Sciatic nerve (tissue), 2 donors: ENCODE data around the gene PSAP. TPM values are rescaled to one million over a fixed set of nuclear protein-coding genes. Genes with fewer than 3 reads are reported as not detected.
A peak's percentile ranks its signal among the peaks of the same experiment; 100 is the strongest.
"Not testable (repeated sequence)": the region's sequence is repeated elsewhere in the genome, so short reads cannot be mapped to it uniquely, and the experiment has no call there.

ENCODE experiments used
- ATAC-seq: fragments of 200-7000 bp; cut with Tn5 transposase; one replicate; pipeline ENCODE4 v1.9.1; 2020; ENCODE audit warnings: mild to moderate bottlenecking, moderate library complexity
- DNase-seq: peaks from one replicate; pipeline ENCODE4 v3.0.0-alpha.2; 2020; ENCODE audit warnings: low spot score
- intact Hi-C: fragments of 100-400 bp; cut with DNase I; formaldehyde crosslinking; loops from one replicate; pipeline ENCODE4 v1.14.2; 2022
- total RNA-seq: library from RNA; stranded (reverse); fragmentation: NEBNext Ultra II Directional; extraction: Animal tissue kit (Norgen Biotek cat#: 25700); gene quantifications from one replicate; pipeline ENCODE4 v1.2.1, GENCODE V29; 2021
- donor health status: DM: no; HTN: no; CAD: no.
- donor health status: DM: no; HTN: no; CAD: no.

The PSAP gene
- total RNA-seq, 1 donor from 2014 or later, result 920 TPM

DNA sequence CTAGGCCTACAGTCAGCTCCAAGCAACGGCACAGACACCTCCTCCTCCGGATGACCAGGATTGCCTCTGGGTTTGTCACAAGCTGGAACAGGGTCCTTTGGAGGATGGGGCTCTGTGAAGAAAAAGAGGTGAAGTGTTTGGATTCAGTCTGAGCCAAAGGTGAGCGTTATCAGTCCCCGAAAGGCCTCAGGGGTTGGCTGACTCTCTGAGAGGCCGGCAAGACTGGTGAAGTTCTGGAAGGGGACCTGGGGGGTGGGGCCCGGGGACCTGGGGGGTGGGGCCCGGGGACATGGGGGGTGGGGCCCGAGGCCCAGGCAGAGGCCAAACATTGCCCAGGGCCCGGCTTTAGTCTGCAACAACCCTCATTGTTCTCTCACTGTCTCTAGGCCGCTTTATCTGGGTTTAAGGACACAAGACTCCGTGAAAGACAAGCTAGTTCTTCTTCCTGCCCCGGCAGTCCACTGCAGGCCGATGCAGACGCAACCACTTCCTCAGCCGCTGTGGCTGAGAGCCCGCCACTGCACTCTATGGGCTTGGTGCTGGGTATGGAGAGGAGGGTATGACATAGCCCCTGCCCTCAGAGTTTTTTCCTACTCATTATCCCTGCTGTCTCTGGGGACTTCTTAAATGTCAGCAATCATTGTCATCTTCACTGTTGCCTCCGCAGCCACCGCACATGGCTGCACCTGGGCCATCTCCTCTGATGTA lies 27.4 kb upstream of the PSAP start:
- intact Hi-C loops, result no loop called here
- ATAC-seq, result peak; percentile 60
- no peak for DNase-seq

DNA sequence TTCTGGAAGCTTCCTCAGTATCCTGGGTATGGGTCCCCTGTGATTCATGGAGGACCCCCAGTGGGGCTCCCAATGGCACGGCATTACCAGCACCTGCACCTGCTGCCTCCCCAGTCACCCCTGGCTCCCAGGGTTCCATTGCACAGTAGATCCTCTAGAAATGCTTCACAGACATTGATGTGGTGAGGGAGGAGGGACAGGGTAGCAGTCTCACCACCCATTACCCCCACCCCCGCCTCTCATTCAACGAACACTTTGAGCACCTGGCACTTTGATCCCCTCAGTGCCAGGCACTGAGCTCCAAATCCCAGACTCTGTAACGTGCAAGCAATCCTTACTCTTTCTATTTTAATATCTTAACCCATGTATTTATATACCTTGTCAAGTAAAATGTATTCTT lies 26.8 kb upstream of the PSAP start:
- intact Hi-C loops, result no loop called here
- DNase-seq, result no peak
- ATAC-seq, result no peak

DNA sequence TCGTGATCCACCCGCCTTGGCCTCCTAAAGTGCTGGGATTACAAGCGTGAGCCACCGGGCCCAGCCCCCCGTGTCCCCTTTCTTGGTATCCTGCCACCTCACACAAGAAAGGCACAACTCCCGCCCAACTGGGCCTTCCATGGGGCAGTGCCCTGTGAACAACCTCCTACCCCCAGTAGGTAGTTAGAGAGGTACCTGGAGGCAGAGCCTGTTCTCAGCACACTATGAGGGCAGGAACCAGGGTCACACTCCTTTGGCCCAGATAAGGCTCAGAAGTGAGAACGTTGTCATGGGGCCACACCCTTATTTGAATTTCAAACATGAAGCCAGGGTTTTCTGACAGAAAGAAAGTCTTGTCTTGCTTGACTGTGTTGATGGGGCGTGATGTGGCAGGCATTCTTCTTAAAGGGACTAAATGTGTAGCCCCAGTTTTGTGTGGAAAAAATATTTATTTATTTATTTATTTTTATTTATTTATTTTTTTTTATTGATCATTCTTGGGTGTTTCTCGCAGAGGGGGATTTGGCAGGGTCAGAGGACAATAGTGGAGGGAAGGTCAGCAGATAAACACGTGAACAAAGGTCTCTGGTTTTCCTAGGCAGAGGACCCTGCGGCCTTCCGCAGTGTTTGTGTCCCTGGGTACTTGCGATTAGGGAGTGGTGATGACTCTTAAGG lies 23.8 kb upstream of the PSAP start:
- ATAC-seq, DNase-seq, intact Hi-C loops: not testable (repeated sequence)

GRCh38 chr10:71873582-71874211 lies 22.6 kb upstream of the PSAP start:
- intact Hi-C loops, result no loop called here
- ATAC-seq, result no peak
- no peak for DNase-seq

GRCh38 chr10:71869601-71870000 lies 18.6 kb upstream of the PSAP start:
- DNase-seq, ATAC-seq, intact Hi-C loops: not testable (repeated sequence)

DNA sequence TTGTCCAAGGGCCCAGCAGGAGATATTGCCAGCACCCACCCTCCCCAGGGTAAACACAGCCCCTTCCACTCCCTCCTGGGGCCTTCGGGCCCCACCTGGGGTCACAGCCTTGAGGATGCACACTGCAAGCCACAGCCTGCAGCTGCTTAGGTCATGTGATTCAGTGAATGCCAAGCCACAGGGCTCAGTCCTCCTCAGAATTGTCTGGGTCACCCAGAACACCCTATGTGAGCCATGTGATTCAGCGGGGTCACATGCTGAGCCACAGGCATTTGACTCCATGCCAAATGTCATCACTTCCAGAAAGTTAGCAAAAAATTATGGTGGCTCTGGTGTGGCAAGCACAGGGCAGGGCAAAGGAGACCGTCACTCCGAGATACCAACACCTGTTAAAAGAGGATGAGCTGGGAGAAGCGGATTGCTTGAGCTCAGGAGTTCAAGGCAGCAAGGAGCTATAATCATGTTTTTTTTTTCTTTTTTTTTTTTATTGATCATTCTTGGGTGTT lies 17.2 kb upstream of the PSAP start:
- ATAC-seq (peak; percentile 94), DNase-seq (peak; percentile 76)
- intact Hi-C loops, result no loop called here

DNA sequence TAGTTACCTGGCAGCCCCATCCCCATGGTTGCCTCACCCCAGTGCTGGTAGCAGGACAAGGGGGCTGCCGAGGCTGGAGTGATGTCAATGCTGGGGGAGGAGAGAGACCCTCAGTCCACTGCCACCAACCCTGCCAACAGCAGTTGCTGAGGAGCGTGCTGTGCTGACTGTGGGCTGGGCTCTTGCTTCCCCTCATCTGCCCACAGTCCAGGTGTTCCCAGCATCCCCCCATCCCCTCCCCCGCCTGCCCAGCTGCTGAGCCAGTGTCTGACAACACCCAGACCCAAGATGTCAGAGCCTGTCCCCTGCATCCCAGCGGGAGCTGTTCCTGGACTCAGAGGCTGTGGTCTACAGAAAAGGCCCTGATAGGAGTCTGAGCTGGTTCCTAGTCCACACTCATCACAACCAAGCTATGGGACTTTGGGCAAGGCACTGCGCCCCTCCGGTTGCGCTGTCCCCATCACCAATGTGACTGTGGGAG lies 14.6 kb upstream of the PSAP start:
- DNase-seq (no peak), ATAC-seq (no peak)
- intact Hi-C loops, result no loop called here

- DNase-seq (no peak), ATAC-seq (no peak)
- intact Hi-C loops, result no loop called here
Measured at GRCh38 chr10:71864911-71865361, 13.9 kb upstream of the PSAP start.

- intact Hi-C loops, result no loop called here
- ATAC-seq (no peak), DNase-seq (no peak)
Measured at GRCh38 chr10:71863203-71863602, 12.2 kb upstream of the PSAP start.

- intact Hi-C loops, result no loop called here
- ATAC-seq, result peak; percentile 99
- DNase-seq, result peak; percentile 92
Measured at GRCh38 chr10:71860243-71861029, 9.4 kb upstream of the PSAP start.

GRCh38 chr10:71857934-71858890 lies 7.2 kb upstream of the PSAP start:
- ATAC-seq, result no peak
- intact Hi-C loops, result no loop called here
- DNase-seq, result no peak

DNA sequence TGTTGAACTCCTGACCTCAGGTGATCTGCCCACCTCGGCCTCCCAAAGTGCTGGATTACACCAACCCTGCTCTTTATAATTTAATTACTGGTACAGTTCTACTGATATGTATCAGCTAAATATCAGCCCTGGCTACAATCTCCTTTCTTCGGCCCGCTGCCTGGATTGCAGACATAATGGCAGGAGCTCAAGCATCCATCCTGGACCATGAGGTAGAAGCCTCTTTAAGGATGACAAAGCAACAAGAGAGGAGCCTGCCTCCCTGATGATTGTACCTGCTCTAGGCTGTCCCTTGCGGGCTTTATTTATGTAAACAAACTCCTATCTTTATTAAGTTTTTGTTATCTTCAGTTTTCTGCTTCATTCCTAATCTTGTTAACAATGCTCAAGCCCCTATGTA lies 5.6 kb upstream of the PSAP start:
- ATAC-seq (no peak), DNase-seq (no peak)
- intact Hi-C loops, result no loop called here

DNA sequence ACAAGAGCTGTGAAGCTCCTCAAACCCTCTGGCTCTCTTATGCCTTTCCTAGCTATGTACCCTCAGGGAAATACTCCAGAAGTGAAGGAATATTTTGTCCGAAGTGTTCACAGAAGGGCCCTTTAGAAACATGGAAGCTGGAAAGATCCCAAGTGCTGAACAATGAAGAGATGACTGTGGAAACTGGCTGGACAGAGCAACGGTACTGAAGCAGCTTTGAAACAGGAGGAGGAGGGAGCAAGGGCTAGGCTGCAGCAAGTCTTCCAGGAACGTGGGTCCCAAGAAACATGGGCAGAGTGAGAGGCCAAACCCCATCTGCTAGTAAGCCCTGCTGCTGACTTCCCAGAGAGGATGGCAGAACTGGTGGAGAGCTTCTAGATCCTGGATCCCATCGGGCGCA lies 3.0 kb upstream of the PSAP start:
- intact Hi-C loops, result no loop called here
- no peak for DNase-seq
- peak; percentile 4 for ATAC-seq

DNA sequence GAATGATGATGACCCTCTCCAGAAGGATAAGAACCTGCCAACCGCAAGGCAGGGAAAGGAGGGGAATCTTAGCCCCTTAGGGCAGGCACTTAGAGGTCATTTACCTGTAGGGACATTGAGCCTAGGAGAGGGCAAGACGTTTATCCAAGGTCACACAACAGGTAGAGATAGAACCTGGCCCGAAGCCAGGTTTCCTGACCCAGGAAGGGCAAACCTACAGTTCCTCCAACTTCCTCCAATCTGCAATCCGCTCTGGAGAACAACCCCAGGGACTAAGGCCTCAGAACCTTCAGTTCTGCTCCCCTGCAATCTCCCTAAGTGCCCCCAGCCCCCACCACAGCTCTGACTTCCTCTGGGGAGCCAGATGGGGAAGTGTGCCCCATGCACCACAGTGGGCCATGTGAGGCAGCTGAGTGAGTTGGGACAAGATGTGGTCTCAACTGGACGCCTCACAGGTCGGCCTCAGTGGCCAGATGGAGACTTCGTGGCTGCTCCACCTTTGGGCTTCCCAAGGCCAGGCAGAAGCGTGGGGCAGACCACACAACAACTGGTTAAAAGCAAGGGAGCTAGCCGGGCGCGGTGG lies 1.4 kb upstream of the PSAP start:
- ATAC-seq (peak; percentile 7), DNase-seq (peak; percentile 72)
- intact Hi-C loops, result no loop called here

GRCh38 chr10:71851465-71852095 lies 529 bp upstream of the PSAP start:
- intact Hi-C loops, DNase-seq: not testable (repeated sequence)
- peak; percentile 7 for ATAC-seq

- no peak for DNase-seq
- intact Hi-C loops, result no loop called here
- no peak for ATAC-seq
Measured at GRCh38 chr10:71850021-71850742, 869 bp downstream of the PSAP start.
